ENCODE measurements around the gene RING1. TPM values are rescaled to one million over a fixed set of nuclear protein-coding genes. Genes with fewer than 3 reads are reported as not detected.

The RING1 gene
- polyA plus RNA-seq, 6 donors from 2014 or later: 2.8 to 12.1 (median 7.4) TPM

DNA sequence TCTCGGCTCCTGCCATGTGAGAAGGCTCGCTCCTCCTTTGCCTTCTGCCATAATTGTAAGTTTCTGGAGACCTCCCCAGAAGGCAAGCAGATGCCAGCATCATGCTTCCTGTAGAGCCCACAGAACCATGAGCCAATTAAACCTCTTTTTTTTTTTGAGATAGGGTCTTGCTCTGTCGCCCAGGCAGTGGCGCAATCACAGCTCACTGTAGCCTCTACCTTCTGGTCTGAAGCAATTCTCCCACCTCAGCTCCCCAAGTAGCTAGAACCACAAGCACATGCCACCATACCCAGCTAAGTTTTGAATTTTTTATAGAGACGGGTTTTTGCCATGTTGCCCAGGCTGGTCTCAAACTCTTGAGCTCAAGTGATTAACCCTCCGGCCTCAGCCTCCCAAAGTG is 28.6 kb downstream of the RING1 start:
- no peaks in the 10 kb centered on the region for H3K9me3 Mint-ChIP-seq
- ATAC-seq (ENCODE audit: low read depth in 2 of 2) (no peak), DNase-seq (no peak)
- peak overlapping the region in 1 of 8 donors; percentile 15 for H3K4me3 Mint-ChIP-seq
- H3K36me3 Mint-ChIP-seq: no peaks in the 10 kb centered on the region
- H3K27ac Mint-ChIP-seq: no peak overlapping the region
- H3K27me3 Mint-ChIP-seq: peaks cover 37 to 65% (median 48%) of the 10 kb centered on the region in 3 donors
- peaks cover 0 to 4% (median 0%) of the 10 kb centered on the region in 3 donors for H3K4me1 Mint-ChIP-seq

DNA sequence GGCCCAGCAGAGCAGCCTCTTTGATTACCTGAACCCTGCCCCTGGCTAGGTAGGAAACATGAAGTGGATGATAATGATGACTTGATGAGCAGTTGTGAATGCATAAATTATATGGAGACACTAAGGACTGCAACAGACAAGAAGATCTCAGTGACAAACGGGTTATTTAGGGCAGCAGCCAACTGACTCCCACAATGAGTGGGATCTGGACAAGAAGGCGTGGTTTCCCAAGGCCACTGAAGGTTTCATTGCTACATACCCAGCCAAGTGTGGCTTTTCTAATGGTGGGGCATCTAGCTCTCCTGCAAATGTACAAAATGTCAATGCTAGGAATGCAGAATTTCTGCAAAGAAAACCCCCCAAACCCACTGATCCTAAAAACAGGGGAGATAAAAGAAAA is 29.4 kb downstream of the RING1 start:
- no peak for DNase-seq
- Mint-ChIP-seq H3K27ac (no peak overlapping the region), H3K27me3 (peaks cover 40 to 71% (median 48%) of the 10 kb centered on the region in 3 donors), H3K36me3 (no peaks in the 10 kb centered on the region), H3K9me3 (no peaks in the 10 kb centered on the region), H3K4me1 (peaks cover 0 to 4% (median 0%) of the 10 kb centered on the region in 3 donors), H3K4me3 (no peak overlapping the region)
- no peak for ATAC-seq (ENCODE audit: low read depth in 2 of 2)

GRCh38 chr6:33241968-33242367 is 33.7 kb downstream of the RING1 start:
- Mint-ChIP-seq H3K4me1 (peaks cover 0 to 4% (median 0%) of the 10 kb centered on the region in 3 donors), H3K36me3 (no peaks in the 10 kb centered on the region), H3K27me3 (peaks cover 24 to 45% (median 26%) of the 10 kb centered on the region in 3 donors), H3K4me3 (no peak overlapping the region), H3K27ac (no peak overlapping the region), H3K9me3 (no peaks in the 10 kb centered on the region)
- ATAC-seq (ENCODE audit: low read depth in 2 of 2) (no peak), DNase-seq (no peak)

- DNase-seq (no peak), ATAC-seq (ENCODE audit: low read depth in 2 of 2) (no peak)
- peak overlapping the region in 2 of 6 donors; percentile 30 to 67 for H3K27ac Mint-ChIP-seq
- peaks cover 21 to 31% (median 26%) of the 10 kb centered on the region in 3 donors for H3K27me3 Mint-ChIP-seq
- H3K4me1 Mint-ChIP-seq: peaks cover 6 to 8% (median 7%) of the 10 kb centered on the region in 3 donors
- no peaks in the 10 kb centered on the region for H3K9me3 Mint-ChIP-seq
- H3K36me3 Mint-ChIP-seq: no peaks in the 10 kb centered on the region
- H3K4me3 Mint-ChIP-seq: no peak overlapping the region
Observed at GRCh38 chr6:33243476-33243875, 35.2 kb downstream of the RING1 start.

DNA sequence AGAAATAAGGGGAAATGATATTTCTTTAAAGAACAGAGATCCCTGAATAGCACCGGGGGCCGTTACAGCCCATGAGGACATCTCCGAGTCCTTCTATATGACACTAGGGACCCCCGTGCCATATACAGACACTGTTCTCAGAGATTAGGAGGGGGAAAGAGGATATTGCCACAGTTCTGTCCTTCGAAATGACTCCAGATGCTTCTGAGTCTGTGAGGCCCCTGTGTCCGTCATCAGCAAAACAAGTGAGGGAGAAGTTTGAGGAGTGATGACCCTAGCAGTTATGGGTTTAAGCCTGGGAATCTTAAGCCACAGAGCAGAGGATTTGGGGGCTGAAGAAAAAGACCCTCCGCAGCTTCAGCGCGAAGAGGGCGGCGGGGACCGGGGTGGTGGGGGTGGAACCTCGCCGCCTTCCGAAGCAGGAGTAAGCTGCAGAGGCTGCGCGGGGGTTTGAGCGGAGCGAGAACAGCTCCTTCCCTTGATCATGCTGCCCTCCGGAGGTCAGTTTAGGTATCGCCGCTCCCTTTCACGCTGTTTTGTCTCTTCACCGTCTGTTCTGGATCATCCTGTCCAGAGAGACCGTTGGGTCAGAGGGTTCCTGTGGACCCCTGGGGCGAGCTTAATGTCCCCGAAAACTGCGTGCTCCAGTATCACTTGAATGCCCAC is 39.8 kb downstream of the RING1 start:
- H3K4me1 Mint-ChIP-seq: peaks cover 20 to 40% (median 38%) of the 10 kb centered on the region in 3 donors
- peak overlapping the region; percentile 91 to 99 (median 97) for H3K27ac Mint-ChIP-seq

DNA sequence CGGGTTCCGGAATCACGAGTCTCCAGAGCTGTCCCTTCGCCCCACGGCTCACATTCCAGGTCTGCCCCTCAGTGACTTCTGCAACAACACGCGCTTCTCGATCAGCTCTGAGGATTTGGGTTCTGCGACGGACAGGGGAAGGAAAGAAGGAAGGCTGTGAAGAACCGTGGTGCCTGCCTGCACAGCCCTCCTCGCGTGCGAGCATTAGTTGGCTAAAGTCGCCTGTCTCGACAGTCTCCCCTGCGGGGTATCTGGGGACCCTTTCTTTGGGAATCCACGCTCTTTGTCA is 40.3 kb downstream of the RING1 start:
- Mint-ChIP-seq H3K36me3 (peaks cover 5 to 7% of the 10 kb centered on the region in 2 donors), H3K4me1 (peaks cover 20 to 40% (median 38%) of the 10 kb centered on the region in 3 donors), H3K27ac (peak overlapping the region; percentile 91 to 99 (median 97)), H3K27me3 (peaks cover 0 to 4% (median 0%) of the 10 kb centered on the region in 3 donors), H3K9me3 (no peaks in the 10 kb centered on the region), H3K4me3 (peak overlapping the region; percentile 89 to 95 (median 92))
- DNase-seq (no peak), ATAC-seq (ENCODE audit: low read depth in 2 of 2) (peak; percentile 21 to 22)

More for the DNA sequence above, 39.8 kb downstream of the RING1 start:
- H3K27me3 Mint-ChIP-seq: peaks cover 0 to 4% (median 4%) of the 10 kb centered on the region in 3 donors
- peak overlapping the region; percentile 89 to 95 (median 92) for H3K4me3 Mint-ChIP-seq
- no peaks in the 10 kb centered on the region for H3K9me3 Mint-ChIP-seq
- ATAC-seq (ENCODE audit: low read depth in 2 of 2): peak; percentile 41 to 44
- peaks cover 5 to 7% of the 10 kb centered on the region in 2 donors for H3K36me3 Mint-ChIP-seq
- peak; percentile 87 for DNase-seq

DNA sequence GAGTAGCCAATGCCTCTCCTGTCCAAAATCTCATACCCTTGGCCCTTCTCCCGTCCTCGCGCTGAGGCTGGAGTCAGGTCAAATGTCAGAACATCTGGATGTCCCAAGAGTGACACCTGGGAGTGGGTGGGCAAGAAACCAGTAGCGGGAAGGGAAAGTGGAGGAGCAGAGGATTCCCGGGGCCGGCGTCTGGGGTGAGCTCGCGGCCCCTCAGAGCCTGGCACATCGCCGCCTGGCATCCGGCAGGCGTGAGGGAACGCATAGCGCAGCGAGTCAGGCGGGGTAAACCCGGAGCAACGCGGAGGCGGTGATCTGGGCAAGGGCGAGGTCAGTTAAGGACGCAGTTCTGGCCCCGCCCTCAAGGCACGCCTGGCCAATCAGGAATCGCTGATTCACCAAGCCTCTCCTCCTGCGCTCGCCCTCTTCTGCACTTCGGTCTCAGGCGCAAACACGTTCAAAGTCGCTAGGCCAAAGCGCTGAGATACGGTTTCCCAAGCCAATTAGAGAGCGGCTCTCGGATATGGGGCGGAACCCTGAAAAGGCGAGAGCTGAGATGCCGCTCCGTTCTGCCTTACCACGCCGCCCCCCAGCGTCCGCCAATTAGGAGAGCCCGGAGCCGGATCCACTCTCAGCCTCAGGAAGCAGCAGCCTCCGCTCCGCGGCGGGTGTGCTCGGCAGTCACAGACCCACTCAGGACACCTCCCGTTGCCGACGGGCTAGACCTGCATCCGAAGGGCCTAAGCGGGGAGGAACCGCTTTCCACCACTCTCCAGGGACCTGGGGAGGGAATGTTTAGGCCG is 40.8 kb downstream of the RING1 start:
- DNase-seq: peak; percentile 95
- H3K4me3 Mint-ChIP-seq: peak overlapping the region; percentile 89 to 95 (median 92)
- peaks cover 20 to 40% (median 38%) of the 10 kb centered on the region in 3 donors for H3K4me1 Mint-ChIP-seq
- peaks cover 5 to 7% of the 10 kb centered on the region in 2 donors for H3K36me3 Mint-ChIP-seq
- H3K9me3 Mint-ChIP-seq: no peaks in the 10 kb centered on the region
- H3K27ac Mint-ChIP-seq: peak overlapping the region; percentile 91 to 99 (median 97)
- peaks cover 0 to 4% (median 0%) of the 10 kb centered on the region in 3 donors for H3K27me3 Mint-ChIP-seq
- ATAC-seq (ENCODE audit: low read depth in 2 of 2): peak; percentile 86

DNA sequence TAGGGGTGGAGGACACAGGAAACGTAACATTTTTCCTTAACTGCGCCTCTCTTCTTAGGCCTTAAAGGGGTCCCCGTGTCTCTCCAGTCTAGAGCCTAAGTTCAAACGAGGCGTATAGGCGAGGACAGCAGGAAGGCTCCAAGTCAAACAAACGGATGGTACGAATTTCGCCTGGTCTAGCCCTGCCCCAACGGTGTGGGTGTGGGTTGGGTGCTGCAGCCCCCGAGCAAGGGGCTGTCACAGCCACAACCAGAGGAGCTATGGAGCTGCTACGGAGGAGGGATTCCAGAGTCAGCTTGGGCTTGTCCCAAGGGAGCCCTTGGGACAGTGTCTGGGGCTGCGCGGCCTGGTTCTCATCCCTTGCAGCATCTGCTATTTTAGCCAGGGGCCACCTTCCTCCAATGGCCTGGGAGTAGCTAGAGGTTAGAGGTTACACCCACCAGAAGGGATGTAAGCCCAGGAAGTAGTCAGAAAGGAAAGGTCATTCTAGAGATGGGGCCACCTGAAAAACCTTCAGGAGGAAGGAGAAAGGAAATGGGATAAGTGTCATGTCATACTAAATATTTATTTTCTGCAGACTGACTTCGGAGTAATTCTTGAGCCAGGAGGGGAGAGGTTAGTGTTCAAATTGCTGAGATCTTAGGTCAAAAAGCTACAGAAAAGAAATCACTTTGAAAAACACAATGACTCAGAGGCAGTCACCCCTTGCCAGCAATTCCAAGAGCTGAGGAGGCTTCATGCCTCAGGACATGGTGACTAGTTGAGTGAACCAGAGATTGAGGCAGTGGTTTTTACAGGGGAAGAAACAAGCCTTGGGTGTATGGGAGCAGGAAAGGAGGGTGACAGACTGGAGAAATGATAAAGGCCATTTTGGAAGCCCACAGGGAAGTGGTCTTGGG is 41.7 kb downstream of the RING1 start:
- Mint-ChIP-seq H3K27ac (peak overlapping the region; percentile 83 to 99 (median 95)), H3K36me3 (peaks cover 5 to 7% of the 10 kb centered on the region in 2 donors), H3K4me3 (peak overlapping the region; percentile 89 to 95 (median 92)), H3K9me3 (no peaks in the 10 kb centered on the region), H3K27me3 (peaks cover 0 to 4% (median 0%) of the 10 kb centered on the region in 3 donors), H3K4me1 (peaks cover 20 to 40% (median 38%) of the 10 kb centered on the region in 3 donors)
- DNase-seq (no peak), ATAC-seq (ENCODE audit: low read depth in 2 of 2) (no peak)

DNA sequence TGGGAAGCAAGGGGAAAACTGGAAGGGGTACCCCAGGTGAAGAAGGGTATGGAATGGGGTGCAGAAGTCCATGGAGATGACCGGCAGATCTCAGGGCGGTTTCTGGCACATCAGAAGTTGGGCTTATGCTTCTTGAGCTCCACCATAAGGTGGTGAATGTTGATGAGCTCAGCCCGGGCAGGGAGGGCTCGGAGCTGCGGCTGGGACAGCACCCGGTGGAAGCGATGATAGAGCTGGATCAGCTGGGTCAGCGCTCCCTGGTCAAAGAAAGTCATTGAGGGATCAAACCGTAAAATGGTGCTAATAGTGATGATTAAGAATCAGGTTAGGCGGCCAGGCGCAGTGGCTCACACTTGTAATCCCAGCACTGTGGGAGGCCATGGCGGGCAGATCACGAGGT is 42.4 kb downstream of the RING1 start:
- H3K36me3 Mint-ChIP-seq: peaks cover 5 to 7% of the 10 kb centered on the region in 2 donors
- DNase-seq (no peak), ATAC-seq (ENCODE audit: low read depth in 2 of 2) (no peak)
- peak overlapping the region in 3 of 6 donors; percentile 29 to 91 (median 87) for H3K27ac Mint-ChIP-seq
- peaks cover 0 to 4% (median 0%) of the 10 kb centered on the region in 3 donors for H3K27me3 Mint-ChIP-seq
- H3K9me3 Mint-ChIP-seq: no peaks in the 10 kb centered on the region
- peaks cover 20 to 40% (median 38%) of the 10 kb centered on the region in 3 donors for H3K4me1 Mint-ChIP-seq
- H3K4me3 Mint-ChIP-seq: peak overlapping the region in 5 of 8 donors; percentile 70 to 95 (median 92)

DNA sequence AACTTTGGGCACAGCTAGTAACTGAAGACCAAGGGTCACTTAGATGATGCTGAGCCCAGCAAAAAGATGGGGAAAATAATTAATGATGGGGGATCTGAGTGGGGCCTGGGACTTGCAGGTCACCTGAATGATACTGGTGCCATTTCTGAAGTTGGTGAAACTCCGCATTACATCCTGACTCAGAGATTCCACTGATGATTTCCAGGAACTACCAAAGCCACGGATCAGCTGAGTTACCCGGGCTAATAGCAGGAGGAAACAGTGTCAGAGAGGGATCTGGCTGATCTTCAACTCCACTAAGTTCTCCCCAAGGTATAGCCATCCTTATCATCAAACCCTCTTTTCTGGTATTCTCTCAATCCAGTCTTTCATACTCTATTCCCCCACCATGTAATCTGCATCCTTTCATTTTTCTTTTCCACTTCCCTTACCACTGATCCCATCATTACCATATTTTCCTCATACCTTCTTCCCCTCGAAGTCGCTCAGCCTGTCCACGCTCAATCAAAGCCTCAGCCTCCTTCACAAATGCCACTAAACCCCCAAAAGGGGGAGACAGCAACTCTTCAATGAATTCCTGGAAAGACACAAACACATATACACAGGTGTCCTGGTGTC is 43.2 kb downstream of the RING1 start:
- no peak for DNase-seq
- peaks cover 5 to 7% of the 10 kb centered on the region in 2 donors for H3K36me3 Mint-ChIP-seq
- no peak for ATAC-seq (ENCODE audit: low read depth in 2 of 2)
- H3K4me3 Mint-ChIP-seq: peak overlapping the region in 3 of 8 donors; percentile 35 to 71 (median 66)
- peaks cover 20 to 40% (median 38%) of the 10 kb centered on the region in 3 donors for H3K4me1 Mint-ChIP-seq
- no peaks in the 10 kb centered on the region for H3K9me3 Mint-ChIP-seq
- H3K27me3 Mint-ChIP-seq: peaks cover 0 to 3% (median 0%) of the 10 kb centered on the region in 3 donors
- H3K27ac Mint-ChIP-seq: peak overlapping the region in 1 of 6 donors; percentile 74

GRCh38 chr6:33252759-33253158 is 44.5 kb downstream of the RING1 start:
- peaks cover 20 to 40% (median 37%) of the 10 kb centered on the region in 3 donors for H3K4me1 Mint-ChIP-seq
- ATAC-seq (ENCODE audit: low read depth in 2 of 2) (no peak), DNase-seq (no peak)
- H3K4me3 Mint-ChIP-seq: no peak overlapping the region
- no peaks in the 10 kb centered on the region for H3K9me3 Mint-ChIP-seq
- H3K36me3 Mint-ChIP-seq: peaks cover 5 to 7% of the 10 kb centered on the region in 2 donors
- no peaks in the 10 kb centered on the region for H3K27me3 Mint-ChIP-seq
- H3K27ac Mint-ChIP-seq: peak overlapping the region in 1 of 6 donors; percentile 71

DNA sequence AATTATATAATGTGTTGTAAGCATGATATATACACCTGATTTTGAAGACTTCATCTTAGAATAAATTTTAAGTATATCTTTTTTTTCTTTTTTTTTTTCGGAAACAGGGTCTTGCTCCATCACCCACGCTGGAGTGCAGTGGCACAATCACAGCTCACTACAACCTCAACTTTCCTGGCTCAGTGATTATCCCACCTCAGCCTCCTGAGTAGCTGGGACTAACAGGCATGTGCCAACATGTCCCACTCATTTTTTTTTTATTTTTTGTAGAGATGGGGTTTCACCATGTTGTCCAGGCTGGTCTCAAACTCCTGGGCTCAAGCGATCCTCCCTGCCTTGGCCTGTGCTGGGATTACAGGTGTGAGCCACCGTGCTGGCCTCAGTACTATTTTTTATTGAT is 46.3 kb downstream of the RING1 start:
- peaks cover 5 to 7% of the 10 kb centered on the region in 2 donors for H3K36me3 Mint-ChIP-seq
- no peak overlapping the region for H3K27ac Mint-ChIP-seq
- no peaks in the 10 kb centered on the region for H3K27me3 Mint-ChIP-seq
- DNase-seq: no peak
- H3K4me1 Mint-ChIP-seq: peaks cover 13 to 21% (median 19%) of the 10 kb centered on the region in 3 donors
- no peaks in the 10 kb centered on the region for H3K9me3 Mint-ChIP-seq
- ATAC-seq (ENCODE audit: low read depth in 2 of 2): no peak
- H3K4me3 Mint-ChIP-seq: no peak overlapping the region

All from naive B cell (primary cell).